Measurements from ENCODE around the gene ATP9A.
"Not testable (repeated sequence)": the region's sequence is repeated elsewhere in the genome, so short reads cannot be mapped to it uniquely, and the experiment has no call there.

Gene ATP9A

DNA sequence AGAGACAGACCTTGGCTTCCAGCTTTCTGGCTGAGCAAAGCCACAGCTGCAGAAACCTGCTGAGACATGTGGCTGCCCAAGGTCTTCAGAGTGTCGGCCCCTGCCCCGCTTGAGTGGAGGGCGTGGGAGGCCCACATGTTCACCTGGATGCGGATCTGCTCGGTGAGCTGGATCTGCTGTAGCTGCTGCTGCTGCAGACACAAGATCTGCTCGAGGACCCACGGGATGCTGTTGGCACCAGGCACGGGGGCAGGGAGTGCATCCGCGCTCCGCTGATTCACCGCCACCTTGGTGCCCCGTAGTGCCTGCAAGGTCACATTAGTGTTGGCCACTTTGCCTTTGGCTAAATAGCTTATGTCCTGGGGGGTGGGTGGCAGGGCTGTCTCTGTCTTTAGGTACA, 23.4 kb upstream of the ATP9A start:
- DNase-seq (ENCODE audit: low spot score), result no peak

DNA sequence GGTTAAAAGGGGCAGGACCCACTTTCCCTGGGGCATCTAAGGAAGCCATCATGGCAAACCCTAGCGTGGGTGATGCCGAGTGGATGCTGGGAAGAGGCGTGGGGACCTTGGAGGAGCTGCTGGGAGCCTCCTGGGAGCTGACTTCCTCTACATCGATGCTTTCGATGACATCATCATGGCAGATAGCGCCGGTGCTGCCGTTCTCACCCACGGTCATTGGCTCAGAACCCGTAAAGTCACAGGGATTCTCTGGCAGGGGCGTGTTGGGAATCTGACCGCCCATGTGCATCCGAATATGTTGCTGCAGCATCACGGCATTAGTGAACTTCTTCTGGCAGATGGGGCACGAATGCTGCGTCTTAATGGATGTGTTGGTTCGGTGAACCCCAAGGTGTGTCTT, 22.1 kb upstream of the ATP9A start:
- DNase-seq (ENCODE audit: low spot score), result no peak

GRCh38 chr20:51789434-51789833, 21.2 kb upstream of the ATP9A start:
- no peak for DNase-seq (ENCODE audit: low spot score)

DNA sequence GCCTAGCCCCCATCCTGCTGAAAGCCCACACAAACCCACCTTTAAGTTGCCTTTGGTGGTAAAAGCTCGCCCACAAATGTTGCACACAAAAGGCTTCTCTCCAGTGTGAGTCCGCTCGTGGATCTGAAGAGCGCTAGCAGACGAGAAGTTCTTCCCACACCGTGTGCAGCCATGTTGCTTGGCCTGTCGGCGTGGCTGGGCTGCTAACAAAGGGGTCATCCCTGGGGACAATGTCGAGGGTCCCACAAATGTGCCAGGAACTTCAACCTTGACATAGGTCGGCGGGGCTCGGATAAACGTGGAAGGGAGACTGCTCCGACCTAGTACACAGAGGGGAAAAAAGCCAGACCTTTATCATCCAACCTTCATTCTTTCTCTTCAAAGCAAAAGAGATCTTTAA, 20.6 kb upstream of the ATP9A start:
- no peak for DNase-seq (ENCODE audit: low spot score)

GRCh38 chr20:51784299-51784698, 16.1 kb upstream of the ATP9A start:
- no peak for DNase-seq (ENCODE audit: low spot score)

DNA sequence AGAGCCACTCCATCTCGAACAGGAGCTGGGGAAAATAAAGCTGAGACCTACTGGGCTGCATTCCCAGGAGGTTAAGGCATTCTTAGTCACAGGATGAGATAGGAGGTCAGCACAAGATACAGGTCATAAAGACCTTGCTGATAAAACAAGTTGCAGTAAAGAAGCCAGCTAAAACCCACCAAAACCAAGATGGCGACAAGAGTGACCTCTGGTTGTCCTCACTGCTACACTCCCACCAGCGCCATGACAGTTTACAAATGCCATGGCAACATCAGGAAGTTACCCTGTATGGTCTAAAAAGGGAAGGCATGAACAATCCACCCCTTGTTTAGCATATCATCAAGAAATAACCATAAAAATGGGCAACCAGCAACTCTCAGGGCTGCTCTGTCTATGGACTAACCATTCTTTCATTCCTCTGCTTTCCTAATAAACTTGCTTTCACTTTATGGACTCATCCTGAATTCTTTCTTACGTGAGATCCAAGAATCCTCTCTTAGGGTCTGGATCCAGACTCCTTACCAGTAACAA, 10.1 kb upstream of the ATP9A start:
- not testable (repeated sequence) for DNase-seq (ENCODE audit: low spot score)

GRCh38 chr20:51775241-51775640, 7.1 kb upstream of the ATP9A start:
- no peak for DNase-seq (ENCODE audit: low spot score)

DNA sequence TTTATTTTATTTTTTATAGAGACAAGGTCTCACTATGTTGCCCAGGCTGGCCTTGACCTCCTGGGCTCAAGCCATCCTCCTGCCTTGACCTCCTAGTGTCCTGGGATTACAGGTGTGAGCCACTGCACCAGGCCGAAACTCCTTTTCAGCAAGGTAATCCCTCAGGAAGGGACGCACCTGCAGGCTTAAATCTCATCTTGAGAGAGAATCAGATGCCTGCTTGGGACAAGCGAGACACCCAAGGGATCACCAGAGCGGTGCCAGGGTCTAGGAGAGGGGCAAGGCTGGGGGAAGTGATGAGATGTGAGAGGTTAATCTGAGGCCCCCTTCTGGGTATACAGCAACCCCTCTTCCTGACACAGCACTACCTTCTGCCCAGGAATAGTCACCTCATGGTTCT, 4.0 kb upstream of the ATP9A start:
- no peak for DNase-seq (ENCODE audit: low spot score)

- DNase-seq (ENCODE audit: low spot score), result no peak
Observed at GRCh38 chr20:51769976-51770615, 1.9 kb upstream of the ATP9A start.

DNA sequence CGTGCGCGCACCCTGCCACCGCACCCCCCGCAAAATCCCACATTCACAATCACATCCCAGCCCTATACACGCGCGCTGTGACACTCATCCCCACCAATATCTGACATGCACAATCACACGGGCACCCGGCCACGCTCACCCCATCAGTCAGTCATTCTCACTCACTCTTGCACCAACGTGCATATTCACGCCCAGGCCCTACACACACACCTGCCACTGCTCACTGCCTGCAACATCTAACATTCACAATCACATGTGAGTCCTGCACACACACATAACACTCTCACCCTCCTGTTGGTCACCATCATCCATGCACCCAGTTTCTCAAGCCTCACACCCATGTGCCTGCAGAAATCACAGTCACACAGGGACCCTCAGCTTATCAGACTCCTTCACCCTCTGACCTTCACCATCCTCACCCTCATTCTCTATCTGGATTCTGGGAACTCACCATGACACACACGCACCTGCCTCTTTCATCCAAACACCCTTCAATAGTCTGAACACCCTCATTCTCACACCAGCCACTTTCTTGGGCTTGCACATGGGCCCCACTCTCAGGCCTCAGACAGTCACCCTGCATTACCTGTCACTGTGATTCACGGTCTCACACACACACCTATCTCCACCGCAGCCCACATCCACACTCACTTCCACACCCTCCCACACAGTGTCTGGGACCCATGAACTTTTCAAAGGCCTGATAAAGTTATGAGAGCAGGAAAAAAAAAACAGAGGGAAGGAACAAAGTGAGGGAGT, 748 bp upstream of the ATP9A start:
- no peak for DNase-seq (ENCODE audit: low spot score)

- peak; percentile 92 for DNase-seq (ENCODE audit: low spot score)
Observed at GRCh38 chr20:51766994-51767866, 960 bp downstream of the ATP9A start.

DNA sequence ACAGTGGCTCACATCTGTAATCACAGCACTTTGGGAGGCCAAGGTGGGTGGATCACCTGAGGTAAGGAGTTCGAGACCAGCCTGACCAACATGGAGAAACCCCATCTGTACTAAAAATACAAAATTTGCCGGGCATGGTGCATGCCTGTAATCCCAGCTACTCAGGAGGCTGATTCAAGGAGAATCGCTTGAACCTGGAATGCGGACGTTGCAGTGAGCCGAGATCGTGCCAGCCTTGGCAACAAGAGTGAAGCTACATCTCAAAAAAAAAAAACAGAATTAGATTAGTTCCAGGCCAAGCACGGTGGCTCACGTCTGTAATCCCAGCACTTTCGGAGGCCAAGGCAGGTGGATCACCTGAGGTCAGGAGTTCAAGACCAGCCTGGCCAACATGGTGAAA, 2.8 kb downstream of the ATP9A start:
- not testable (repeated sequence) for DNase-seq (ENCODE audit: low spot score)

DNA sequence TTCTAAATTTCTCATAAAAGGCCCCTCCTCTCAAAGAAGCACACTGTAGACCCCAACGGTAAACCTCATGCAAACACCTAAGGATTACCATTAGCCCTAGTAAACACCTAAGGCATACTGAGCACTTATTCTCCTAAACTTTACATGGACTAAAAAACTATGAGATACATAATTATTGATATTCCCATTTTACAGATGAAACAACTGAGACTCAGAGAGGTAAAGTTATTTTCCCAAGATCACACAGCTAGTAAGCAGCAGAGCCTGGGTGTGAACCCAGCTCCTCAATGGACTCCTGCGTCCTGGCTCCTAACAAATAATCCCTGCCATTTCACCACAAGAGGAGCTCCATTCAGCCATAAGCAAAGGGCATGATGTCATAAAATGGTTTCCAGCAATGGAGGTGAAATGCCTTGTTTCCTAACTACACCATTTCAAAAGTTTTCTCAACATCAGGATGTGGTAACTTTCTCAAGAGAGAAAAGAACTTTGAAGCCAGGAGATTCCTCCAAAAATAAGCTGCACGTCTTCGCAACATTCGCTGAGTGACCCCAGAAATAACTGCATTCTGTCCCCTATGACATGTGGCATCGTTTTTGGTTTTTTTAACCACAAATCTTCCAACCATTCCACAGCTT, 4.1 kb downstream of the ATP9A start:
- no peak for DNase-seq (ENCODE audit: low spot score)

DNA sequence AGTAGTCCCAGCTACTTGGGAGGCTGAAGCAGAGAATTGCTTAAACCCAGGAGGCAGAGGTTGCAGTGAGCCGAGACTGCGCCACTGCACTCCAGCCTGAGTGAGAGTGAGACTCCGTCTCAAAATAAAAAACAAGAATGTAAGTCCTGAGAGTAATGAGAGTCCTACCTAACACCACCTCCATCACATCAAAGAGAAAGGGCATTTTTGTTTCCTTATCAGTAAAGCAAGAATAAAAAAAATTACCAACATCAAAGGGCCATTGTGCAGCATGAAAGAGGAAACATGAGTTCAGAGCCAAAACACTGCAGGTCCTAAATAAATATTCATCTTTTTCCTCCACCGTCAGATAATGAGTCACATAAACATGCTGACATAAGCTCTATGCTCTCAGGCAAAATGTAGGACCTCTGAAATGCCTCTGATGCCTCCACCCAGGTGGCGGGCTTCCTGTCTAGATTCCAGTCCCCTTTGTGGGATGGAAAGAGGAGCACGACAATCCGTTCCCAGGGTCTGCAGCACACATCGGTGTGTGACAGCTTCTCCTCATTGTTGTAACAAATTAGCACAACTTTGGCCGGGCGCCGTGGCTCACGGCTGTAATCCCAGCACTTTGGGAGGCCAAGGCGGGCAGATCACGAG, 7.2 kb downstream of the ATP9A start:
- peak; percentile 83 for DNase-seq (ENCODE audit: low spot score)

DNA sequence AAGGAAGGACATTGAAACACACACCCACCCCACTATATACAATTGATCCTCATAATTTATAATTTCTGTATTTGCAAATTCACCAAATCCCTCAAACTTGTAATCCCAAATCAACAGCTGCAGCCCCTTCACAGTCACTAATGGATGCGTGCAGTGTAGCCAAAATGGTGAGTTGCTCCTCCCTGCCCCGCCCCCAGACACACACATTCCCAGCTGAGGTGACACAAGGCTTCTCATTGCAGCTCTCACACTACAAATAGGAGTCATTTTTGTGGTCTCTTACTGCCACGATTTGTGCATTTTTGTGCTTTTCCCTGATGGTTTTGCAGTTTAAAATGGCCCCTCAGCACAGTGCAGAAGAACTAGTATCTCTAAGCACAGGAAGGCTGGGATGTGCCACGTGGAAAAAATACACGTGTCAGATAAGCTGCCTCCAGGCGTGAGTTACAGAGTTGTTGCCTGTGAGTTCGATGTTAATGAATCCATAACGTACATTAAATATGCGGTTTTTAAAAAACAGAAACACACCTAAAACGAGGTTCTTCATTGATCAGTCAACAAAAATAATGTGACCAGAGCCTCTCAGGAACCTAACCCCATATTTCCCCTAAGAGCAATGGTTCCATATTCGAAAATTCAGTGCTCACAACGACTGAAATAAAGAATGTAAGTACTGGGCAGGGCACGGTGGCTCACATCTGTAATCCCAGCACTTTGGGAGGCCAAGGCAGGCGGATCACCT, 8.2 kb downstream of the ATP9A start:
- no peak for DNase-seq (ENCODE audit: low spot score)

- DNase-seq (ENCODE audit: low spot score), result no peak
Observed at GRCh38 chr20:51758978-51759544, 9.1 kb downstream of the ATP9A start.

- no peak for DNase-seq (ENCODE audit: low spot score)
Observed at GRCh38 chr20:51757226-51757625, 11.0 kb downstream of the ATP9A start.

DNA sequence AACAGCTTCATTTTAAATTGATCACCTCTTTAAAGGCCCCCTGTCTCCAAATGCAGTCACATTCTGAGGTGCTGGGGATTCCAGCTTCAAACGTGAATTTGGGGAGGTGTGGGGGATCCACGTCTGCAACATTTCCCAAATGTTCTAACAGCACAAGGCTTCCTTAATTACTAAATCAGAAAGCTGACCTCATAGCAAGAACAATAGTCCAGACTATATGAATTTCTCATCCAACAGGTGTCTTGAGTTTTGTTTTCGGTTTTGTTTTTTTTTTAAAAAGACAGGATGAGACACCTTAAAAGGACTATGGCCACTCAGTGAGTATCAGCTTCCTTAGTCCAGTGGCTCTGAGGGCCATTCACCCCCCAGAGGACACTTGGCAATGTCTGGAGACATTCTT, 11.5 kb downstream of the ATP9A start:
- DNase-seq (ENCODE audit: low spot score), result no peak

DNA sequence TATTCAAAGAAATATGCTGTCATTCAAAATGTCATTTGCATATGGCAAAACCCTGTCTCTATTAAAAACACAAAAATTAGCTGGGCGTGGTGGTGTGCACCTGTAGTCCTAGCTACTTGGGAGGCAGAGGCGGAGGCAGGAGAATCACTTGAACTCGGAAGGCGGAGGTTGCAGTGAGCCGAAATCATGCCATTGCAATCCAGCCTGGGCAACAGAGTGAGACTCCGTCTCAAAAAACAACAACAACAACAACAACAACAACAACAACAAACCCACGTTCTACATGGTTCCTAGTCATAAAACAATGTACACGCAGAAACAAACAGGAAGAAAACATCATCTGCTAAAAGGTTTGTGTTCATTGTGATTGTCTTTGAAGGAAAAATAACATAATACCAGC, 15.0 kb downstream of the ATP9A start:
- DNase-seq (ENCODE audit: low spot score), result not testable (repeated sequence)

GRCh38 chr20:51752343-51752951, 15.7 kb downstream of the ATP9A start:
- peak; percentile 61 for DNase-seq (ENCODE audit: low spot score)

Measured in LoVo (cell line).